Caco-2 (cell line): ENCODE results near the gene ZNF398. TPM values are rescaled to one million over a fixed set of nuclear protein-coding genes. Genes with fewer than 3 reads are reported as not detected.

ENCODE experiments used
- BruUV-seq: library from RNA; stranded (reverse); fragments of 400-500 nt; replicated peaks from 2 replicates; lab custom pipeline; 2021; lab: Mats Ljungman, UMichigan
- CTCF ChIA-PET: fragments of 300-600 bp; sonication (Branson Sonifier 250); formaldehyde crosslinking; loops from one replicate; lab custom pipeline; 2022; ENCODE audit warnings: antibody characterized with exemption; lab: Charles Lee
- POLR2A ChIA-PET: fragments of 300-600 bp; sonication (Branson Sonifier 250); formaldehyde crosslinking; loops from one replicate; lab custom pipeline; 2022; ENCODE audit warnings: antibody characterized with exemption; lab: Charles Lee
- DNase-seq, 2 experiments: peaks; one replicate each; pipeline versions ENCODE4 v3.0.0 to v3.0.0-alpha.2; 2020 to 2022
- H3K27me3 ChIP-seq: replicated peaks from 2 replicates; pipeline ENCODE4 v1.6.0; 2011; ENCODE audit warnings: low read length; ENCODE audit not compliant: control insufficient read depth, insufficient read depth
- H3K36me3 ChIP-seq: 2 replicates; pipeline ENCODE4 v1.5.1; 2011; ENCODE audit warnings: low read length; ENCODE audit not compliant: control insufficient read depth, insufficient read depth
- H3K4me1 ChIP-seq: fragments of 250-450 bp; sonication (Bioruptor Pico); 2 replicates; pipeline ENCODE4 v1.5.1; 2020; ENCODE audit warnings: mild to moderate bottlenecking
- H3K4me3 ChIP-seq: 2 replicates; pipeline ENCODE4 v1.5.1; 2011; ENCODE audit warnings: low read depth, mild to moderate bottlenecking, control low read depth, low read length
- H3K9me3 ChIP-seq: fragments of 250-450 bp; sonication (Bioruptor Pico); 2 replicates; pipeline ENCODE4 v1.5.1; 2020; ENCODE audit warnings: mild to moderate bottlenecking, moderate library complexity
- H3K27ac Mint-ChIP-seq: one replicate; pipeline ENCODE4 v1.8.0; 2022; ENCODE audit warnings: mixed read lengths; ENCODE audit not compliant: unreplicated experiment
- H3K27me3 Mint-ChIP-seq: one replicate; pipeline ENCODE4 v1.8.0; 2022; ENCODE audit warnings: mixed read lengths; ENCODE audit not compliant: insufficient read depth, unreplicated experiment
- H3K36me3 Mint-ChIP-seq: one replicate; pipeline ENCODE4 v1.8.0; 2022; ENCODE audit warnings: mild to moderate bottlenecking, mixed read lengths; ENCODE audit not compliant: insufficient read depth, unreplicated experiment
- H3K4me1 Mint-ChIP-seq: one replicate; pipeline ENCODE4 v1.8.0; 2022; ENCODE audit warnings: low read depth, mixed read lengths; ENCODE audit not compliant: unreplicated experiment
- H3K4me3 Mint-ChIP-seq: one replicate; pipeline ENCODE4 v1.8.0; 2022; ENCODE audit warnings: mild to moderate bottlenecking, moderate library complexity, mixed read lengths; ENCODE audit not compliant: unreplicated experiment
- H3K9me3 Mint-ChIP-seq: one replicate; pipeline ENCODE4 v1.8.0; 2022; ENCODE audit warnings: mixed read lengths; ENCODE audit not compliant: unreplicated experiment
- CTCF ChIP-seq, 2 experiments: fragments of 200-600 bp in 1 of 2; IDR thresholded peaks; 1 replicate in 1 of 2; 2 replicates in 1 of 2; pipeline versions ENCODE4 v1.5.1 to v1.8.0; 2011 to 2022; ENCODE audit warnings: antibody characterized with exemption in 1 of 2, control low read depth in 1 of 2, inconsistent platforms in 1 of 2, low read depth in 1 of 2, low read length in 1 of 2, mild to moderate bottlenecking in 1 of 2, moderate library complexity in 1 of 2; ENCODE audit not compliant: insufficient read depth in 1 of 2, severe bottlenecking in 1 of 2, unreplicated experiment in 1 of 2
- intact Hi-C: fragments of 100-400 bp; cut with micrococcal nuclease; formaldehyde crosslinking; loops from one replicate; pipeline ENCODE4 v1.10.0; 2022; ENCODE audit not compliant: unreplicated experiment
- total RNA-seq: library from RNA; stranded (reverse); gene quantifications from 2 replicates; pipeline ENCODE4 v1.2.3, GENCODE V29; 2022

ZNF398 gene
- total RNA-seq, 1 experiment from 2014 or later, result 13.4 TPM

- BruUV-seq, result no TSS peak
- peaks cover 6% of the 10 kb centered on the region for H3K36me3 ChIP-seq
- peak overlapping the region; percentile 94 for H3K4me3 ChIP-seq
- H3K27me3 ChIP-seq, result no peaks in the 10 kb centered on the region
- DNase-seq, result no peak
- H3K9me3 Mint-ChIP-seq, result no peaks in the 10 kb centered on the region
- no peaks in the 10 kb centered on the region for H3K4me1 Mint-ChIP-seq
- no peaks in the 10 kb centered on the region; the same call in 1 of the 2 replicates for H3K4me1 ChIP-seq
- peak overlapping the region; percentile 85 for H3K4me3 Mint-ChIP-seq
- peaks cover 32% of the 10 kb centered on the region for H3K36me3 Mint-ChIP-seq
- ChIA-PET CTCF (interaction anchor here (1.3 to 2.0 kb wide), 6 partner anchors 47 to 191 kb away, joined by 3 to 20 read pairs (median 8); partner anchors contain the start of genes ZNF398 and ZNF783), POLR2A (interaction anchor here (1.4 to 2.0 kb wide), 2 partner anchors 9 to 66 kb away, joined by 6 to 13 read pairs; partner anchors contain the start of gene ZNF783)
- no peak for TF ChIP-seq CTCF (IDR thresholded peaks at IDR 0.05; ENCODE audit: insufficient read depth in 1 of 2, low read depth in 1 of 2, low read length in 1 of 2, severe bottlenecking in 1 of 2, unreplicated experiment in 1 of 2)
- intact Hi-C loops, result no loop called here
- peak overlapping the region; percentile 87 for H3K27ac Mint-ChIP-seq
- no peaks in the 10 kb centered on the region for H3K9me3 ChIP-seq
- no peaks in the 10 kb centered on the region for H3K27me3 Mint-ChIP-seq
Observed at GRCh38 chr7:149196151-149196704, 49.0 kb downstream of the ZNF398 start.

GRCh38 chr7:149196705-149197171, 49.5 kb downstream of the ZNF398 start:
- intact Hi-C loops, result no loop called here
- TSS peak; percentile 22 for BruUV-seq
- Mint-ChIP-seq H3K9me3 (no peaks in the 10 kb centered on the region), H3K4me3 (peak overlapping the region; percentile 85), H3K27me3 (no peaks in the 10 kb centered on the region), H3K4me1 (no peaks in the 10 kb centered on the region), H3K27ac (peak overlapping the region; percentile 87), H3K36me3 (peaks cover 37% of the 10 kb centered on the region)
- Histone ChIP-seq H3K27me3 (no peaks in the 10 kb centered on the region), H3K36me3 (peaks cover 6% of the 10 kb centered on the region), H3K4me3 (peak overlapping the region; percentile 94), H3K4me1 (no peaks in the 10 kb centered on the region; the same call in 1 of the 2 replicates), H3K9me3 (no peaks in the 10 kb centered on the region)
- CTCF ChIA-PET, result interaction anchor here (2.0 kb wide), 1 partner anchor 50 kb away, joined by 20 read pairs; the partner anchor contains the start of gene ZNF398
- POLR2A ChIA-PET, result no interaction called here
- no peak for TF ChIP-seq CTCF (IDR thresholded peaks at IDR 0.05; ENCODE audit: insufficient read depth in 1 of 2, low read depth in 1 of 2, low read length in 1 of 2, severe bottlenecking in 1 of 2, unreplicated experiment in 1 of 2)
- peak; percentile 23 to 49 for DNase-seq

- CTCF ChIA-PET, result interaction anchor here (1.2 kb wide), 1 partner anchor 172 kb away, joined by 4 read pairs; no protein-coding TSS in a partner anchor
- DNase-seq, result no peak
- no peaks in the 10 kb centered on the region for H3K27me3 Mint-ChIP-seq
- H3K27ac Mint-ChIP-seq, result no peak overlapping the region
- no peaks in the 10 kb centered on the region for H3K4me1 Mint-ChIP-seq
- H3K4me3 ChIP-seq, result no peak overlapping the region
- BruUV-seq, result no TSS peak
- H3K36me3 ChIP-seq, result peaks cover 6% of the 10 kb centered on the region
- intact Hi-C loops, result no loop called here
- TF ChIP-seq CTCF (IDR thresholded peaks at IDR 0.05; ENCODE audit: insufficient read depth in 1 of 2, low read depth in 1 of 2, low read length in 1 of 2, severe bottlenecking in 1 of 2, unreplicated experiment in 1 of 2), result no peak
- no peak overlapping the region for H3K4me3 Mint-ChIP-seq
- H3K36me3 Mint-ChIP-seq, result peaks cover 45% of the 10 kb centered on the region
- no peaks in the 10 kb centered on the region for H3K9me3 ChIP-seq
- H3K4me1 ChIP-seq, result no peaks in the 10 kb centered on the region; the same call in 1 of the 2 replicates
- POLR2A ChIA-PET, result no interaction called here
- H3K9me3 Mint-ChIP-seq, result no peaks in the 10 kb centered on the region
- H3K27me3 ChIP-seq, result no peaks in the 10 kb centered on the region
Observed at GRCh38 chr7:149197675-149198074, 50.4 kb downstream of the ZNF398 start.
